NCI-H1048 (cell line): ENCODE data around the gene MYO1F.

ENCODE experiments used
- DNase-seq: peaks from one replicate; lab custom pipeline; 2025; lab: John Stamatoyannopoulos, UW

Gene MYO1F

DNA sequence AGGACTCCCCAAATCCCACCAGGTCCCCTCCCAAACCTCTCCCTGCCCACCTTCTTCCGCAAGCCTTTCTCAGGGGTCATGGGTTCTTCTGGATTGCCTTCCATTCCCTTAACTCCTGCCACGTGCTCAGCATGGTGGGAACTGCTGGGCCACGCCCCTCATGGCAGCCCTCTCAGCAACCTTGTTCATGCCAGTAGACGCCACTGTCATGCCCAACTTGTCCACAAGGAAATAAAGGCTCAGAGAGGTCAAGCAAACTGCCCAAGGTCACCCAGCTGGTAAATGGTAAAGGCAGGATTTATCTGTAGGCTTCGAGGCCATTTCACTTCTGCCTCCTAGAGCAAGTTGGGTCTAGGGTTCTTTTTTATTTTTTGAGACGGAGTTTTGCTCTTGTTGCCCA lies 85.7 kb downstream of the MYO1F start:
- DNase-seq, result no peak

DNA sequence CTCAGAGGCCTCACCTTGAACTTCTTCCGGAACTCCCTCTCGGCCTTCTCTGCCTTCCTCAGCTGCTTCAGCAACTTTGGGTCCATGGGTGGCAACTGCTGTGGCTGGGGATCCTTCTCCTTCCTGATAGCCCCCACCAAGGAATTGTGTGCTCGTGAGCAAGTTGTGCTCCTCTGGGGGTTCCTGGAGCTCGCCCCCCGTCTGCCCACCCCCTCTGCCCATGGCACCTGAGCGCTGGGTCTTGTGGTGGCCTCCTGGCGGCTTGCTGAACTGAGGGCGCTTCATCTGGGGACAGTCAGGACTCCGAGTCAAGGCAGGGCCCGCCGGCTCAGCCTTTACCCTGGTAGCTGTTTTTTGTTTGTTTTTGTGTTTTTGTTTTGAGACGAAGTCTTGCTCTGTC lies 86.4 kb downstream of the MYO1F start:
- DNase-seq, result no peak

DNA sequence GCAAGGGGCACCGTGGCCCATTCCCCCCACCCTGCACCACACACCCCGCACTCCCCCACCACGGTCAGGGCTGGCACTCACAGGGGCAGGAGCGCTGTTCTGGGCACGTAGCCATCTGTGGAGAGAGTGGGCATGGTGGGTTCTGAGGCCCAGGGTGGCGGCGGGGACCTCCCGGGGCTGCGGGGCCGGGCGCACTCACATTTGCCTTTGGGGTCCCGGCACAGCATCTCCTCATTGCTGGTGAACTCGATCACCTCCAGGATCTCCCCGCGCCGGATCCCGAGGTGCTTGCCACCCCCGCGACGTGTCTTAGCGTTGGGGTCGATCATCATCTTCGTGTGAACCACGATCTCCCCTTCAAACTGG lies 86.9 kb downstream of the MYO1F start:
- DNase-seq, result no peak

DNA sequence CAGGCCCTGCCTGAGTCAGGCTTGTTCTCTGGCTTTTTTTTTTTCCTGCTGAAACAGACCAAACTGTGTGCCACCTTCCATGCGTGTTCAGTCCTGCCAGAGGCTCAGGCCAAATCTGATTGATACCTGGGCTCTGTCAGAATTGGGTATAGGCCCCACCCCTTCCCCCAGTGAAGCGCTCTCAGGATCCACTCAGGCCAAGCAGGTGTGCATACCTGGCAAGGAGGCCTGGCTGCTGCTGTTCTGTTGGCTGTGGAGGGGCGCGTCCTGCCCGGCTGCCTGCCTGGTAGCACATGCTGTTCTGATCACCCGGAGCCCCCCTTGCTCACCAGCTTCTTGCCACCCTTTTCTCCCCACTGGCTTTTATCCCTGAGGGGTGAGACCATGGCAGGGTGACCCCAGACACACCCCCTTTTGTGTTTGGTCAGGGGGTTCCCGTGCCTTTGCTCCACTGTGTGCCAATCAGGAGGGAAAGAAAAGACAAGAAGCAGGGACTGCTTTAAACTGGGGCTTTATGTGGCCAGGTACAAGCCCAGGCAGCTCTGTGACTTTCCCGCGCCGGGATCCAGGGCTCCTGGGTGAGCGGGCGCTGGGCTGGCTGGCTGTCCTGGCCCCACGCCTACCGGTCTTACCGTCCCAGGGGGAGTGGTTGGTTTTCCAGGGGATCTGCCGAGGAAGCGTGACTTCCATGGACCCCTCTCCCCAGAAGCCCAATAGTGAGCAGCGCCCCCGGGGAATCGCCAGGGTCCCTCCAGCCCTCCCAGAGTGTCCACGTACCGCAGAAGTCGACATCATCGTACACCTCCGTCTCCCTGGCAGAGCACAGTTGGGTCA lies 87.5 kb downstream of the MYO1F start:
- DNase-seq, result no peak

DNA sequence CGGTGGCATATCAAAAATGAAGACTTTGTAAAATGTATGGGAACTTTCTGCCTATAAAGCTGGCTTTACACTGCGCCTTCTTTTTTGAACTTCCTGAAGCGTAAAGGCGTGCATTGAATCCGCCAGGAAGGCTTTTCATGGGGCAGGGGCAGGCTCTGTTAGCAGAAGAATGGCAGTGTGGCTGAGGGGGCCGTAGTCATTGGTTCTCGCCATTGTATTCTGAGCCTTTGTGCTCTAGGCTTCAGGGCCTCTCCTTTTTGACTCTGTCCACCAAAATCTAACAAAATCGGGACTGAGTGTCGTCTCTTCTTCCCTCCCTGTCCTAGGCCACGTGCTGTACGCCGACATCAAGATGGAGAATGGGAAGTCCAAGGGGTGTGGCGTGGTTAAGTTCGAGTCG lies 88.9 kb downstream of the MYO1F start:
- DNase-seq, result no peak

DNA sequence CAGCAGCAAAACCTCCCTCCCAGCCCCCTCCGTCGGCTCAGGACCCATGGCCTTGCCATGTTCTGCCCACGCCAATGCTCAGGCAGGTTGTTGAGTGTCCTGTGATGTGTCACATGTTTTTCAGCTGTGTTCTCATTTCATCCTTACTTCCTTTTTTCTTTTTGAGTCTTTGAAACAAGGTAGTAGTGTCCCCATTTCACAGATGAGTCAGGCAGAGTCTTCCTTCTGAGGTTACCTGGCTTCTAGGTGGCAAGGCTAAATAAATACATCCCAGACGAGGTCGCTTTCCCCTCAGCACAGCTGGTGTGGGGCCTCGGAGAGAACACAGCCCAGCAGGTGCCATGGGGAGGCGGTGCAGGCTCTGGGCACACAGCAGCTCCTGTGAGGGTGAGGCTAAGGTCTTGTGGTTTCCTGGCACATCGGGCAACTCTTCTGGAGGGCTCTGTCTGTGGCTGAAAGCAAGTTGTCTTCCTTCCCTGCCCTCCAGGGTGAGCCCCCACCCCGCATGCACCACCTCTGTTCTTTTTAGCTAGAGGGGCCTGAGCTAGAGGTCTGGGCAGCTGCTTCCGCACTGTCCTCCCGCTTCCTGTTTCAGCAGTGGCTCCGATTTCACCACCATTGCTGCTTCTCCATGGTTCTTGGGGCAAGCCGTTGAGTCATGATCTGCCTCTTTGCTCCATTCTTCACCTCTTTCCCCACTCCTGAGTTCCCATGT lies 89.9 kb downstream of the MYO1F start:
- DNase-seq, result no peak

DNA sequence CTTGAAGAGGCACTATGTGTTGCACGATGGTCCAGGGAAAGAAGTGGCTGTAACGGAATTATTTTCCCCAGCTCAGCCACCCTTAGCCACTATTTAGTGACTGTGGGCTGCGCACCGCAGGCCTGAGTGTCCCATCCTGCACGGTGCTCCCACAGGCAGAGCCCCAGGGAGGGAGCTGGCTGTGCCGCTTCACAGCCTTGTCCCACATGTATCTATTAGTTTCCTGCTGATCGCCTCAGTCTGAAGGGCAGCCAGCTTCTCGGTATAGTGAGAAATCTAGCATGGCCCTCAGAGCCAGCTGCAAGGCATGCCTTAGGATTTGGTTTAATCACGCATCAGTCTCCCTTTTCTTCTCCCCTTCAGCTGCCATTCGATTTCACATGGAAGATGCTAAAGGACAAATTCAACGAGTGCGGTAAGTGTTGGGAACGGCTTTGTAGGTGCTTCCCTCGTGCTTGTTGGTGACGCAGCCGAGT lies 90.5 kb downstream of the MYO1F start:
- no peak for DNase-seq

DNA sequence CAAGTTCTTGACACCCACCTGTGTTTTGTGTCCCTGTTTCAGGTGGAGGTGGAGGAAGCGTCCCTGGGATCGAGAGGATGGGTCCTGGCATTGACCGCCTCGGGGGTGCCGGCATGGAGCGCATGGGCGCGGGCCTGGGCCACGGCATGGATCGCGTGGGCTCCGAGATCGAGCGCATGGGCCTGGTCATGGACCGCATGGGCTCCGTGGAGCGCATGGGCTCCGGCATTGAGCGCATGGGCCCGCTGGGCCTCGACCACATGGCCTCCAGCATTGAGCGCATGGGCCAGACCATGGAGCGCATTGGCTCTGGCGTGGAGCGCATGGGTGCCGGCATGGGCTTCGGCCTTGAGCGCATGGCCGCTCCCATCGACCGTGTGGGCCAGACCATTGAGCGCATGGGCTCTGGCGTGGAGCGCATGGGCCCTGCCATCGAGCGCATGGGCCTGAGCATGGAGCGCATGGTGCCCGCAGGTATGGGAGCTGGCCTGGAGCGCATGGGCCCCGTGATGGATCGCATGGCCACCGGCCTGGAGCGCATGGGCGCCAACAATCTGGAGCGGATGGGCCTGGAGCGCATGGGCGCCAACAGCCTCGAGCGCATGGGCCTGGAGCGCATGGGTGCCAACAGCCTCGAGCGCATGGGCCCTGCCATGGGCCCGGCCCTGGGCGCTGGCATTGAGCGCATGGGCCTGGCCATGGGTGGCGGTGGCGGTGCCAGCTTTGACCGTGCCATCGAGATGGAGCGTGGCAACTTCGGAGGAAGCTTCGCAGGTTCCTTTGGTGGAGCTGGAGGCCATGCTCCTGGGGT lies 91.5 kb downstream of the MYO1F start:
- DNase-seq, result no peak

DNA sequence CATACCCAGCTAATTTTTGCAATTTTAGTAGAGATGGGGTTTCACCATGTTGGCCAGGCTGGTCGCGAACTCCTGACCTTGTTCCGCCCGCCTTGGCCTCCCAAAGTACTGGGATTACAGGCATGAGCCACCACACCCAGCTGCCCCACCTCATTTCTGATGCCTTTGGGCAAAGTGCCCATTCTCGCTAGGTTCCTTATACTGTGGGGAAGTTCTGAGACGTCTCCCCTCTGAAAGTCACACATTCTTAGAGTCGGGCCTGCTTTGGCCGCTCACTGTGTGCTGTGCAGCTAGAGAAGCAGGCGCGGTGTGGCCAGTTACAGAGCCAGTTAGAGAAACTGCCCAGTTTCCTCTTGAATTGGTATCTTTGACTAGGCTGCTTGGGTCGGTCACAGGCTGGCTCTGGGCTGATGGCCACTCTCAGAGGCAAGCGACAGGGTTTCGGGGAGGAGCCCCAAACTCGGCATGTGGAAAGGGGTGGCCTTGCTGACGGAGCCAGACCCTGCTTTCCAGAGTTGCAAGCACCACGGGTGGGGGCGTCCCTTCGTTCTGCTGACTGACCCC lies 92.8 kb downstream of the MYO1F start:
- DNase-seq, result no peak

DNA sequence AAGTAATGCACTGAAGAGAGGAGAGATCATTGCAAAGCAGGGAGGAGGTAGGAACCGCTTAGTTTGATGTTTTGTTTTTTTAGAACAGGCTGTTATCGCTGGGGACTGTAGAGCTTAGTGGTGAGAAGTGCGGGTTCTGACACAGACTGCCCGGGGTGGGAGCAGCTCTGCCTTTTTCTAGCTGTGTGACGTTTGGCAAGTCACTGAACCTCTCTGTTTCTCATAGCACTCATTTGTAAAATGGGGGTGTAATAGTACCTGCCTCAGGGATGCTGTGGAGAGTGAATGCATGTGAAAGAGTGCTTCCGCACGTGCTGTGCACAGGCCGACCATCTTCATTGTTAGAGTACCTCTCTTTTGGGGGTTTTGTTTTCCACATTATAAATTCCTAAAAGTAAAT lies 94.1 kb downstream of the MYO1F start:
- no peak for DNase-seq

DNA sequence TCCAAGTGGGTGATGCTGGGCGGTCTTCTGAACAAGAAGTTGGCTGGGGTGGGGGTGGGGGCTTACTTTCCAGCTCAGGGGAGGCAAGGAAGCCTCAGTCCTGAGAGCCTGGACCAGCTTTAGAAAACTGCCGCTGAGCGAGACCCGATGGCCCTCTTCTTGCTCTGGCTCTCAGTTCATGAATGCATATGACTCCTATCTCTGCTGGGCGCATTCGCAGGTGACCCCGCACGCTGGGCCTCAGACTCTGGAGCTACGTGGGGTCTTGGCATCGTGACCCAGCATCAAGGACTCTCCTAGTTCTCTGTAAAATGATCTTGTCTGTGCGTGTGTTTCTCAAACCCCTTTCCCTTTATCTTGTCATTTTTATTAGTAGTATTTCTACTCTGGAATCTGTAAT lies 94.5 kb downstream of the MYO1F start:
- no peak for DNase-seq

DNA sequence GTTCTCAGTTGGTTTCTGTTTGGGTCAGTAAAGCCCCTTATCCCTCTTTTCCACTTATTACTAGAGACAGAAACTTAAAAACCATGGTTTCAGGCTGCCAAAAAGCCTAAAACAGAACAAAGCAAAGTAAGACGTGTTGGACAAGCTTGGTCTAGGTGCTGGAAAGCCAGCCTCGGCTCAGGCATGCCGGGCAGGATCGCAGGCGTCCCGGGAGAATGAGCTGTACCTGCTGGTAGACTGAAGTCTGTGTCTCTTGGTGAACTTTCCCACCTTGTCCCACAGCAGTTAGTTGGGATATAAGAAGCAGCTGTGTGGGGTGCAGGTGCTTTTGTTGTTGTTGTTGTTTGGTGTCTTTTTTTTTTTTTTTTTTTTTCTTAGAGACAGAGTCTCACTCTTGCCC lies 95.6 kb downstream of the MYO1F start:
- no peak for DNase-seq

DNA sequence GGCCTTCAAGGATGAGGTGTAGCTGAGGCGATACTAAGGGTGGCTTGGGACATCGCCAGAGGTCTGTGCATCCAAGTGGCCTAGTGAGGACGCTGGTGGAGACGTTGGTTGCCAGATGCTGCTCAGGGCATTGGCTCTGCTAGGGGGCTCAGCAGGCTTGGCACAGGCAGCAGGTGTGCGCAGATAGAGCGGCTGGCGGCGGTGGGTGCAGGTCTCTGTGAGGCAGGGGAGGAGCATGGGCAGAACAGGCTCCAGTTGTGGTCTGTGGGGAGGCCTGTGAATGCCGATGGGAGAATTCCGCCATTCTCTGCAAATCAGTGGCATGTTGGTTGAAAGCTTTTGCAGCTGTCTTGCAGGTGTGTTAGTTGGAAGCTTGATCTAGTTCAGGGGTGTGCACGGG lies 96.0 kb downstream of the MYO1F start:
- no peak for DNase-seq

DNA sequence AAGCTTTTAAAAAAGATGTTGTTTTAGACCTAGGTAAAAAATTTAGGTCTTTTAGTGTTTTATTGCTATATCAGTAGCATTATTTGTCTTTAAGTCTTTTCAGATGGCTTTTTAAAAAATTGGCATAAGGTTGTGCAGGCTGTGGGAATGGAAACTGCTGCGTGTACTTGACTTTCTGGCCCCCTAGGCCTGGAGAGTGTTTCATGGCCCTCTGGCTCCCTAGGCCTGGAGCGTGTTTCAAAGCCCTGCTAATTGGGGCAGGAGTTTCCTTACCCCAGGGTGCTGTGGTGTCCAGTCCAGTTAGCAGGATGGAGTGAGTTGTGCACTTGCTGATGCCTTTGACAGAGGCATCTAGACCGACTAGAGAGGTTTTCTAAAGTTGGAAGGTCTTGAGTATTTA lies 98.6 kb downstream of the MYO1F start:
- DNase-seq, result no peak

DNA sequence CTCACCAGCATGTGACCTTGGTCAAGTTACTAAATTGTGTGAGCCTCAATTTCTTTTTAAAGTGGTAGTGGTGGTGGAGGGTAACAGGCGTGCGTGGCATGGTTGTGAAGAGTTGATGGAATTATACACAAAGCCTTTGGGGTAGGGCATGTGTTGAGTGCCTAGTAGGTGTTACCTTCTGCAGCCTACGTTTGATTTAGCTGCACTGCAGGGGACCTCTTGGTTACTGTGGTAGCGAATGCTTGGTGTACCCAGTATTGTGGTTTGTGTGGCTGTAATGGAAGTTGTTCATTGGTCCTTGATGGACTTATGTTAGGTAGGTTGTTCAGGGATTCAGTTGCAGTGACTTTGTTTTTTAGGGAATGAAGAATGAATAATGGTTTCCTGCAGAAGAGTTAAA lies 99.4 kb downstream of the MYO1F start:
- no peak for DNase-seq

DNA sequence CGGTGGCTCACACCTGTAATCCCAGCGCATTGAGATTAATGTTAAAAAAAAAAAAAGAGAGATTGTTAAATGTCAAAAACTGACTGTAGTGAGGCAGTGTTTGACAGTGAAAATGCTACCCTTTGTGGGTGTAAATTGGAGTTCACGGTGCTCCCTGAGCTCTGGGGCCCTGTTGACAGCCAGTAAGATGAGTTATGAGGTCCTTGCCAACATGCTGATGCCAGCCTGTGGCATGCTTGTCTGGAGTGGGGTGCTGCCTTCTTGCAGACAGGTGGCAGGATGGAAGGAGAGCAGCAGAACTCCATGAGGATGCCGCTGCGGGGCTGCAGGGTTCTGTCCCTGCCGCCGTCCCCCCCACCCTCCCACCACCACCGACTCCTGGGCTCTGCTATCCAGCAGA lies 100.7 kb downstream of the MYO1F start:
- DNase-seq, result no peak

DNA sequence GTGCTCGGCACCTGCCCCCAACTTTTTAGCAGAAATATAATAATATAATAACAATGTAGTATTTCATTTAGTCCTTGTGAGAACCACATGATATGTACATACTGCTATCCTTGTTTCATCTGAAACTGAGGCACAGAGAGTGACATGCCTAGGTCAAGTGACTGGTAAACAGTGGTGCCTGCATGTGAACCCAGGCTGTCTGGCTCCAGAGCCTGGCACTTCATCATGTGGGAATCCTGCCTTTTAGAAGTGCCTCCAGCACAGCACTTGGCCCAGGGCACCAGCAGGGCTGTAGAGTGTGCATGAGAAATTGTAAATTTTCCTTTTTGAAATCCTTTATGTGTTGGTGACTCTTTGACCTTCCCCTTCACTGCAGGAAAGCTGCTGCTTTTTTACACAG lies 102.2 kb downstream of the MYO1F start:
- no peak for DNase-seq

DNA sequence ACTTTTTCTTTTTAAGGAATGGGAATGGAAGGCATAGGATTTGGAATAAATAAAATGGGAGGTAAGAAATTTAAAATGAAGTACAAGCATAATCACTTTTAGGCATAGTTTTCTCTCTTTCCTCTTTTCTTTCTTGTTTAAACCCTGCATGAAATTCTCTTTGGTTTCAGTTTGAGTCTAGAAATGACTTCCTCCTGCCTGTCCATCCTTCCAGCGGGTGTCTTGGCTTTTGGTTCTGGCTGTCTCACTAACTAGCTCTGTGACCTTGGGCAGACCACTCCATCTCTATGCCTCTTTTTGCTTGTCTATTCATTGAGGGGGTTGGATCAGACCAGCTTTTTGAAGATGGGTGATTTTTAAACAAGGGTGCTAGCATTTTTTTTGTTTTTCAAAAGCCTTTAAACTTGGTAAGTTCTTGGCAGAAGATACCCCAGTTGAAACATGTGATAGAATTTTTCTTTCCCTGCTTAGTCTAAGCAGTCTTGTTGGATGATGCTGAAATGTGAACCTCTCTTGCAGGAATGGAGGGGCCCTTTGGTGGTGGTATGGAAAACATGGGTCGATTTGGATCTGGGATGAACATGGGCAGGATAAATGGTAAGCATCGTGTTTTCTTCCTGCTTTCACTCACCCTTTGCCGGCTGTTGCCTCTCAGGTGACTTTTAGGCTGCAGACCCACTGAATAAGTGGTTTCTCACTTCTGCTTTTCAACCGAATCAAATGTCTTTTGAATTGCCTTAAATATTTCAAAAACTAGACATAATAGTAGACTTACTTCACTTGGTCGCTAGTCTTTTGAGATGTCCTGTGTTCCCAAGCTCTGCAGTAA lies 103.4 kb downstream of the MYO1F start:
- no peak for DNase-seq
